B cell (primary cell): ENCODE results near the gene ASPSCR1. TPM values are rescaled to one million over a fixed set of nuclear protein-coding genes. Genes with fewer than 3 reads are reported as not detected.

Source experiments
- ATAC-seq: fragments of 200-7000 bp; cut with Tn5 transposase; one replicate; pipeline ENCODE4 v1.10.0; 2021; ENCODE audit warnings: low read depth, mild to moderate bottlenecking, moderate number of reproducible peaks, moderate library complexity
- CTCF ChIA-PET: fragments of 350-600 bp; sonication (Branson Sonifier 250); formaldehyde crosslinking; loops from one replicate; lab custom pipeline; 2021; ENCODE audit warnings: antibody characterized with exemption, inconsistent platforms; lab: Charles Lee
- POLR2A ChIA-PET: fragments of 350-600 bp; sonication (Branson Sonifier 250); formaldehyde crosslinking; loops from one replicate; lab custom pipeline; 2021; ENCODE audit warnings: antibody characterized with exemption; lab: Charles Lee
- DNase-seq: peaks from one replicate; pipeline ENCODE4 v3.0.0; 2013
- H2AFZ ChIP-seq: 2 replicates; pipeline ENCODE4 v1.6.1; 2012; ENCODE audit warnings: mild to moderate bottlenecking, low read depth, low read length; ENCODE audit not compliant: insufficient read depth, poor library complexity, severe bottlenecking
- H3K27ac ChIP-seq, 2 donors: 1 replicate in 1 of 2; 2 replicates in 1 of 2; pipeline ENCODE4 v1.5.1; 2012 to 2013; ENCODE audit warnings: low read length in 2 of 2, mild to moderate bottlenecking in 2 of 2, moderate library complexity in 1 of 2
- H3K27me3 ChIP-seq, 4 experiments: fragments of 200-600 bp in 1 of 4; sonication (generic) in 1 of 4; replicated peaks in 1 of 4; 1 replicate in 2 of 4; 2 replicates in 2 of 4; pipeline versions ENCODE4 v1.6.1 to v1.7.0; 2013 to 2016; ENCODE audit warnings: low read length in 3 of 4, mild to moderate bottlenecking in 2 of 4, mixed read lengths in 1 of 4, moderate library complexity in 1 of 4; ENCODE audit not compliant: insufficient read depth in 4 of 4, control insufficient read depth in 3 of 4; ENCODE audit errors: control extremely low read depth in 1 of 4
- H3K36me3 ChIP-seq, 2 experiments: replicated peaks in 1 of 2; 1 replicate in 1 of 2; 2 replicates in 1 of 2; pipeline versions ENCODE4 v1.6.1 to v1.7.1; 2013; ENCODE audit warnings: low read length in 1 of 2; ENCODE audit not compliant: insufficient read depth in 2 of 2, control insufficient read depth in 1 of 2; ENCODE audit errors: control extremely low read depth in 1 of 2, extremely low read depth in 1 of 2
- H3K4me1 ChIP-seq, 2 donors: fragments of 200-600 bp in 1 of 2; sonication (generic) in 1 of 2; 1 replicate in 1 of 2; 2 replicates in 1 of 2; pipeline versions ENCODE4 v1.5.1 to v1.6.1; 2013 to 2017; ENCODE audit warnings: low read length in 2 of 2; ENCODE audit not compliant: control insufficient read depth in 2 of 2, insufficient read depth in 2 of 2
- H3K4me2 ChIP-seq: replicated peaks from 2 replicates; pipeline ENCODE3; 2012; ENCODE audit warnings: mild to moderate bottlenecking, low read depth, low read length; ENCODE audit not compliant: poor library complexity, severe bottlenecking
- H3K4me3 ChIP-seq, 5 experiments: fragments of 200-600 bp in 1 of 5; sonication (generic) in 1 of 5; 1 replicate in 3 of 5; 2 replicates in 2 of 5; pipeline versions ENCODE4 v1.5.1 to v1.7.0; 2011 to 2016; ENCODE audit warnings: low read length in 4 of 5, mild to moderate bottlenecking in 4 of 5, low read depth in 2 of 5, control low read depth in 1 of 5, moderate library complexity in 1 of 5; ENCODE audit not compliant: insufficient read depth in 1 of 5; ENCODE audit errors: control extremely low read depth in 1 of 5, extremely low read depth in 1 of 5
- H3K79me2 ChIP-seq: fragments of 200-600 bp; sonication (generic); one replicate; pipeline ENCODE4 v1.6.0; 2016; ENCODE audit warnings: low read length; ENCODE audit not compliant: control insufficient read depth, insufficient read depth
- H3K9ac ChIP-seq: fragments of 200-600 bp; sonication (generic); 2 replicates; pipeline ENCODE4 v1.6.1; 2017; ENCODE audit warnings: mild to moderate bottlenecking, low read length, moderate library complexity
- H3K9me3 ChIP-seq, 3 donors: one replicate each; pipeline versions ENCODE4 v1.6.1 to v1.7.1; 2013; ENCODE audit warnings: low read length in 2 of 3; ENCODE audit not compliant: control insufficient read depth in 2 of 3, insufficient read depth in 1 of 3; ENCODE audit errors: control extremely low read depth in 1 of 3
- H4K20me1 ChIP-seq: 2 replicates; pipeline ENCODE4 v1.6.0; 2012; ENCODE audit warnings: mild to moderate bottlenecking, low read length; ENCODE audit not compliant: insufficient read depth, control insufficient read depth, poor library complexity, severe bottlenecking
- H3K27ac Mint-ChIP-seq: one replicate; pipeline ENCODE4 v1.8.0; 2021; ENCODE audit warnings: mixed read lengths
- H3K27me3 Mint-ChIP-seq: one replicate; pipeline ENCODE4 v1.8.0; 2021; ENCODE audit warnings: mixed read lengths
- H3K4me1 Mint-ChIP-seq: one replicate; pipeline ENCODE4 v1.8.0; 2021; ENCODE audit warnings: mixed read lengths
- H3K4me3 Mint-ChIP-seq: one replicate; pipeline ENCODE4 v1.8.0; 2021; ENCODE audit warnings: mixed read lengths
- H3K9me3 Mint-ChIP-seq: one replicate; pipeline ENCODE4 v1.8.0; 2022; ENCODE audit warnings: mixed read lengths; ENCODE audit not compliant: insufficient read depth
- CTCF ChIP-seq: fragments of 200-600 bp; IDR thresholded peaks from one replicate; pipeline ENCODE4 v1.8.0; 2022; ENCODE audit warnings: antibody characterized with exemption, mild to moderate bottlenecking
- EZH2 ChIP-seq: IDR thresholded peaks from 2 replicates; pipeline ENCODE4 v1.6.1; 2012; ENCODE audit warnings: borderline replicate concordance, low read depth, mild to moderate bottlenecking, moderate library complexity, low read length; ENCODE audit not compliant: insufficient read depth, poor library complexity, severe bottlenecking
- WGBS: methylation state at CpG from one replicate; pipeline ENCODE4 v1.1.5; 2013; ENCODE audit warnings: missing lambda C conversion rate; ENCODE audit not compliant: insufficient coverage; 5-methylcytosine and 5-hydroxymethylcytosine counted together
- intact Hi-C: fragments of 100-400 bp; cut with micrococcal nuclease; formaldehyde crosslinking; loops from one replicate; pipeline ENCODE4 v1.10.0; 2022
- polyA plus RNA-seq: library from polyadenylated mRNA; depleted of rRNA; stranded (reverse); fragments of >200 nt; gene quantifications from 2 replicates; pipeline ENCODE4 v1.2.3, GENCODE V29; 2012
- total RNA-seq, 2 donors: library from RNA; stranded (reverse); fragments of 120-200 nt in 1 of 2; gene quantifications; 1 replicate in 1 of 2; 2 replicates in 1 of 2; pipeline versions ENCODE4 v1.2.3 to v1.2.4, GENCODE V29; 2013 to 2022

Gene ASPSCR1
- total and polyA plus RNA-seq, 2 donors (not counting 1 experiment from before 2014, with no cell fraction given), result 34.0 to 46.7 TPM

GRCh38 chr17:82008941-82009405 lies 31.5 kb downstream of the ASPSCR1 start:
- Histone ChIP-seq H2AFZ (no peak overlapping the region), H3K27me3 (no peaks in the 10 kb centered on the region), H3K9ac (no peak overlapping the region), H3K4me3 (no peak overlapping the region), H3K4me1 (no peaks in the 10 kb centered on the region), H3K36me3 (peaks cover 0 to 7% of the 10 kb centered on the region in 2 experiments), H3K27ac (no peak overlapping the region), H3K9me3 (no peaks in the 10 kb centered on the region), H4K20me1 (no peaks in the 10 kb centered on the region), H3K79me2 (no peaks in the 10 kb centered on the region), H3K4me2 (no peak overlapping the region)
- H3K27ac Mint-ChIP-seq, result no peak overlapping the region
- POLR2A ChIA-PET, result no interaction called here
- no peaks in the 10 kb centered on the region for H3K27me3 Mint-ChIP-seq
- H3K4me3 Mint-ChIP-seq, result no peak overlapping the region
- no peaks in the 10 kb centered on the region for H3K9me3 Mint-ChIP-seq
- intact Hi-C loops, result no loop called here
- no peak for DNase-seq
- 92% methylated on average over 28 of the region's 28 CpGs for WGBS
- no peak for ATAC-seq
- H3K4me1 Mint-ChIP-seq, result no peaks in the 10 kb centered on the region
- CTCF ChIA-PET, result no interaction called here
- no peak for TF ChIP-seq EZH2
- TF ChIP-seq CTCF, result no peak

GRCh38 chr17:82009413-82009812 lies 32.0 kb downstream of the ASPSCR1 start:
- Histone ChIP-seq H3K4me3 (no peak overlapping the region), H3K27me3 (no peaks in the 10 kb centered on the region), H3K9ac (no peak overlapping the region), H3K4me1 (no peaks in the 10 kb centered on the region), H3K9me3 (no peaks in the 10 kb centered on the region), H2AFZ (no peak overlapping the region), H4K20me1 (no peaks in the 10 kb centered on the region), H3K36me3 (peaks cover 0 to 7% of the 10 kb centered on the region in 2 experiments), H3K27ac (no peak overlapping the region), H3K4me2 (no peak overlapping the region), H3K79me2 (no peaks in the 10 kb centered on the region)
- no peak overlapping the region for H3K4me3 Mint-ChIP-seq
- no peaks in the 10 kb centered on the region for H3K27me3 Mint-ChIP-seq
- ATAC-seq (no peak), DNase-seq (no peak)
- TF ChIP-seq CTCF, result no peak
- TF ChIP-seq EZH2, result no peak
- H3K4me1 Mint-ChIP-seq, result no peaks in the 10 kb centered on the region
- ChIA-PET POLR2A (no interaction called here), CTCF (no interaction called here)
- intact Hi-C loops, result no loop called here
- H3K27ac Mint-ChIP-seq, result no peak overlapping the region
- 75% methylated on average over 14 of the region's 15 CpGs for WGBS
- H3K9me3 Mint-ChIP-seq, result no peaks in the 10 kb centered on the region
